Measurements from ENCODE around the gene ZNF385B. TPM values are rescaled to one million over a fixed set of nuclear protein-coding genes. Genes with fewer than 3 reads are reported as not detected.

ZNF385B gene
- total and polyA plus RNA-seq, 2 donors (not counting 1 experiment from before 2014, with no cell fraction given): not detected

DNA sequence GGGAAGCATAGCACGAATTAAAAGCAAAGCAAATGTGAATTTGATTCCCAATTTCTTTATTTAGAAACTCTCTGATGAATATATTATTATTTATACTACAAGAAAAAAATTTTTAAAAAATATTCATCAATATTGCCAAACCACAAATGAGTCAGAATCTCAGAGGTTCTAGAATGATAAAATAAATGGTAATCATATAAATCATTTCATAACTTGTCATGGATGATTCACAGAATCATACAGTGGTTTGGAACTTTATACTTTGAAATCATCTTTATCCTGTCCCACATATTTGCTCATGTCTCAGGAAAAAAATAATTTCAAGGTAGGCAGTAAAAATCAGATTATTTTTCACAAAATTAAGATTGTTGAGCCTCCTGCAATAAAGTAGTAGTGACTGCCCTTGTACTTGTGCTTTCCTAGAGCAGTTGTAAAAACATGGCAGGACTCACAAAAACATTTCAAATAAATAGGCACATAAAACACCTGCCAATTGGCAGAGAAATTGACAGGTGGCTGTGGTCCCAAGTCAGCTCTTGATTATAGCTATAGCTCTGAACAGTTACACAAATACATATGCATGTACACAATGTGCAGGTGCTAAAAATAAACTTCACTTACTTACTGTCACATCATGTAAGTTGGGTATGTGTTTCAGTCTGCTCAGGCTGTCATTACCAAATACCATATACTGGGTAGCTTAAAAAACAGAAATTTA is 322.8 kb downstream of the ZNF385B start:
- Histone ChIP-seq H4K20me1 (ENCODE audit: control insufficient read depth, insufficient read depth, low read length, poor library complexity, severe bottlenecking) (no peaks in the 10 kb centered on the region), H3K27me3 (replicated peaks in 1 of 4; ENCODE audit: control extremely low read depth in 1 of 4, control insufficient read depth in 3 of 4, insufficient read depth in 4 of 4, low read length in 3 of 4) (no peaks in the 10 kb centered on the region), H3K9me3 (ENCODE audit: control extremely low read depth in 1 of 3, control insufficient read depth in 2 of 3, insufficient read depth in 1 of 3, low read length in 2 of 3) (peaks cover 0 to 5% (median 4%) of the 10 kb centered on the region in 3 donors), H3K36me3 (replicated peaks in 1 of 2; ENCODE audit: control extremely low read depth in 1 of 2, control insufficient read depth in 1 of 2, extremely low read depth in 1 of 2, insufficient read depth in 2 of 2, low read length in 1 of 2) (no peaks in the 10 kb centered on the region), H3K79me2 (ENCODE audit: control insufficient read depth, insufficient read depth, low read length) (no peaks in the 10 kb centered on the region), H3K4me3 (ENCODE audit: control extremely low read depth in 1 of 5, extremely low read depth in 1 of 5, insufficient read depth in 1 of 5, low read depth in 2 of 5, low read length in 4 of 5) (no peak overlapping the region), H3K9ac (ENCODE audit: low read length) (no peak overlapping the region), H3K4me1 (ENCODE audit: control insufficient read depth in 2 of 2, insufficient read depth in 2 of 2, low read length in 2 of 2) (no peaks in the 10 kb centered on the region), H2AFZ (ENCODE audit: insufficient read depth, low read depth, low read length, poor library complexity, severe bottlenecking) (no peak overlapping the region), H3K27ac (ENCODE audit: low read length in 2 of 2) (no peak overlapping the region), H3K4me2 (replicated peaks; ENCODE audit: low read depth, low read length, poor library complexity, severe bottlenecking) (no peak overlapping the region)
- Mint-ChIP-seq H3K27ac (no peak overlapping the region), H3K4me3 (no peak overlapping the region), H3K9me3 (ENCODE audit: insufficient read depth) (peaks cover 4% of the 10 kb centered on the region), H3K4me1 (no peaks in the 10 kb centered on the region), H3K27me3 (no peaks in the 10 kb centered on the region)
- TF ChIP-seq, protein P1, sequence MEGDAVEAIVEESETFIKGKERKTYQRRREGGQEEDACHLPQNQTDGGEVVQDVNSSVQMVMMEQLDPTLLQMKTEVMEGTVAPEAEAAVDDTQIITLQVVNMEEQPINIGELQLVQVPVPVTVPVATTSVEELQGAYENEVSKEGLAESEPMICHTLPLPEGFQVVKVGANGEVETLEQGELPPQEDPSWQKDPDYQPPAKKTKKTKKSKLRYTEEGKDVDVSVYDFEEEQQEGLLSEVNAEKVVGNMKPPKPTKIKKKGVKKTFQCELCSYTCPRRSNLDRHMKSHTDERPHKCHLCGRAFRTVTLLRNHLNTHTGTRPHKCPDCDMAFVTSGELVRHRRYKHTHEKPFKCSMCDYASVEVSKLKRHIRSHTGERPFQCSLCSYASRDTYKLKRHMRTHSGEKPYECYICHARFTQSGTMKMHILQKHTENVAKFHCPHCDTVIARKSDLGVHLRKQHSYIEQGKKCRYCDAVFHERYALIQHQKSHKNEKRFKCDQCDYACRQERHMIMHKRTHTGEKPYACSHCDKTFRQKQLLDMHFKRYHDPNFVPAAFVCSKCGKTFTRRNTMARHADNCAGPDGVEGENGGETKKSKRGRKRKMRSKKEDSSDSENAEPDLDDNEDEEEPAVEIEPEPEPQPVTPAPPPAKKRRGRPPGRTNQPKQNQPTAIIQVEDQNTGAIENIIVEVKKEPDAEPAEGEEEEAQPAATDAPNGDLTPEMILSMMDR (IDR thresholded peaks at IDR 0.05): no peak
- TF ChIP-seq EZH2 (IDR thresholded peaks at IDR 0.05; ENCODE audit: borderline replicate concordance, insufficient read depth, low read depth, low read length, poor library complexity, severe bottlenecking): no peak
- ChIA-PET CTCF (no interaction called here), POLR2A (no interaction called here)
- WGBS (ENCODE audit: insufficient coverage): no CpG with 5 or more reads among the region's 1 CpG
- intact Hi-C loops (cut with micrococcal nuclease): no loop called here
- ATAC-seq (ENCODE audit: low read depth) (no peak), DNase-seq (no peak)

DNA sequence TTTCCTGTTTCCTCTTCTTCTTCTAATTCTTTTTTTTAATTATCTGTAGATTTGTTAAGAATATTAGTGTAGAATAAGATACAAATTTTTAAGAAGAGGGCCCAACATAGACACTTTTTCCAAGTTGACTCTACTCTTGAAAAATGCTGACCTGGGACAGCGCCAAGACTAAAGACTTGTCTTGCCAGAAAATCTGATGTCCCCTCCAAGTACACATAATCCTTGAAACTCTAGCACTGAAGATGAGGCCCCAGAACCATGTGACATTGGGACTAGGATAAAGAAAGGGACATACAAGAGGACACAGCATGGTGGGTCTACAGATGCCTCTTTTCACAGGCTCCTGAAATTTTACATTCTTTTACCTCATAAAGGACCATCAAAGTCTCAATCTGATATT is 325.2 kb downstream of the ZNF385B start:
- Histone ChIP-seq H3K27me3 (replicated peaks in 1 of 4; ENCODE audit: control extremely low read depth in 1 of 4, control insufficient read depth in 3 of 4, insufficient read depth in 4 of 4, low read length in 3 of 4) (no peaks in the 10 kb centered on the region), H3K4me1 (ENCODE audit: control insufficient read depth in 2 of 2, insufficient read depth in 2 of 2, low read length in 2 of 2) (no peaks in the 10 kb centered on the region), H3K36me3 (replicated peaks in 1 of 2; ENCODE audit: control extremely low read depth in 1 of 2, control insufficient read depth in 1 of 2, extremely low read depth in 1 of 2, insufficient read depth in 2 of 2, low read length in 1 of 2) (no peaks in the 10 kb centered on the region), H3K27ac (ENCODE audit: low read length in 2 of 2) (no peak overlapping the region), H3K4me3 (ENCODE audit: control extremely low read depth in 1 of 5, extremely low read depth in 1 of 5, insufficient read depth in 1 of 5, low read depth in 2 of 5, low read length in 4 of 5) (no peak overlapping the region), H2AFZ (ENCODE audit: insufficient read depth, low read depth, low read length, poor library complexity, severe bottlenecking) (no peak overlapping the region), H4K20me1 (ENCODE audit: control insufficient read depth, insufficient read depth, low read length, poor library complexity, severe bottlenecking) (no peaks in the 10 kb centered on the region), H3K79me2 (ENCODE audit: control insufficient read depth, insufficient read depth, low read length) (no peaks in the 10 kb centered on the region), H3K4me2 (replicated peaks; ENCODE audit: low read depth, low read length, poor library complexity, severe bottlenecking) (no peak overlapping the region), H3K9me3 (ENCODE audit: control extremely low read depth in 1 of 3, control insufficient read depth in 2 of 3, insufficient read depth in 1 of 3, low read length in 2 of 3) (peaks cover 0 to 5% (median 4%) of the 10 kb centered on the region in 3 donors), H3K9ac (ENCODE audit: low read length) (no peak overlapping the region)
- intact Hi-C loops (cut with micrococcal nuclease): no loop called here
- ATAC-seq (ENCODE audit: low read depth) (no peak), DNase-seq (no peak)
- H3K27me3 Mint-ChIP-seq: no peaks in the 10 kb centered on the region
- POLR2A ChIA-PET: no interaction called here
- H3K27ac Mint-ChIP-seq: no peak overlapping the region
- no peaks in the 10 kb centered on the region for H3K4me1 Mint-ChIP-seq
- 100% methylated on average over 1 of the region's 1 CpG for WGBS (ENCODE audit: insufficient coverage)
- TF ChIP-seq EZH2 (IDR thresholded peaks at IDR 0.05; ENCODE audit: borderline replicate concordance, insufficient read depth, low read depth, low read length, poor library complexity, severe bottlenecking): no peak
- TF ChIP-seq, protein P1 (IDR thresholded peaks at IDR 0.05): no peak
- CTCF ChIA-PET: no interaction called here
- H3K4me3 Mint-ChIP-seq: no peak overlapping the region
- peaks cover 4% of the 10 kb centered on the region for H3K9me3 Mint-ChIP-seq (ENCODE audit: insufficient read depth)

Data from B cell (primary cell).